Measurements from ENCODE around the gene RNASET2.
"Not testable (repeated sequence)": the region's sequence is repeated elsewhere in the genome, so short reads cannot be mapped to it uniquely, and the experiment has no call there.

The RNASET2 gene

GRCh38 chr6:166894614-166895013 lies 61.7 kb downstream of the RNASET2 start:
- H3K36me3 Mint-ChIP-seq (ENCODE audit: low read depth); H3K4me1 Mint-ChIP-seq (ENCODE audit: low read depth); H3K27me3 Mint-ChIP-seq; H3K4me3 Mint-ChIP-seq; H3K27ac Mint-ChIP-seq; H3K9me3 Mint-ChIP-seq: not testable (repeated sequence)

- H3K9me3 Mint-ChIP-seq; H3K36me3 Mint-ChIP-seq (ENCODE audit: low read depth); H3K27me3 Mint-ChIP-seq; H3K4me3 Mint-ChIP-seq; H3K4me1 Mint-ChIP-seq (ENCODE audit: low read depth); H3K27ac Mint-ChIP-seq: not testable (repeated sequence)
Measured at GRCh38 chr6:166892472-166892871, 63.9 kb downstream of the RNASET2 start.

- H3K9me3 Mint-ChIP-seq = peaks cover 11% of the 10 kb centered on the region
- not testable (repeated sequence) for H3K27me3 Mint-ChIP-seq; H3K27ac Mint-ChIP-seq; H3K4me1 Mint-ChIP-seq (ENCODE audit: low read depth); H3K4me3 Mint-ChIP-seq
- H3K36me3 Mint-ChIP-seq (ENCODE audit: low read depth) = peaks cover 25% of the 10 kb centered on the region
Measured at GRCh38 chr6:166886773-166887172, 69.6 kb downstream of the RNASET2 start.

GRCh38 chr6:166884958-166885357 lies 71.4 kb downstream of the RNASET2 start:
- Mint-ChIP-seq H3K36me3 (ENCODE audit: low read depth) (peaks cover 18% of the 10 kb centered on the region), H3K9me3 (peaks cover 11% of the 10 kb centered on the region)
- not testable (repeated sequence) for H3K27ac Mint-ChIP-seq; H3K4me1 Mint-ChIP-seq (ENCODE audit: low read depth); H3K27me3 Mint-ChIP-seq; H3K4me3 Mint-ChIP-seq

GRCh38 chr6:166879594-166879993 lies 76.8 kb downstream of the RNASET2 start:
- no peak overlapping the region for H3K27ac Mint-ChIP-seq
- peaks cover 4% of the 10 kb centered on the region for H3K36me3 Mint-ChIP-seq (ENCODE audit: low read depth)

More at GRCh38 chr6:166879594-166879993, 76.8 kb downstream of the RNASET2 start:
- Mint-ChIP-seq H3K27me3 (no peaks in the 10 kb centered on the region), H3K4me1 (ENCODE audit: low read depth) (no peaks in the 10 kb centered on the region), H3K4me3 (no peak overlapping the region), H3K9me3 (peaks cover 3% of the 10 kb centered on the region)

Measured in stimulated activated naive CD8-positive, alpha-beta T cell treated with anti-CD3 and anti-CD28 coated beads, Interleukin-15, Interleukin-2, amounts not matched to agents 100 ng/mL and 50 ng/mL, for 24 hours (primary cell).